ENCODE measurements around the gene NAAA.
"Not testable (repeated sequence)": the region's sequence is repeated elsewhere in the genome, so short reads cannot be mapped to it uniquely, and the experiment has no call there.

The NAAA gene

GRCh38 chr4:75940692-75941253, at the start of gene NAAA:
Gene NAAA, minus strand, starts transcription at chr4:75941013. Its CDS starts 64 bp downstream, at chr4:75940949.
- peak; percentile 10 for DNase-seq (ENCODE audit: low spot score)

GRCh38 chr4:75989846-75990528, 49.2 kb upstream of the NAAA start:
- no peak for DNase-seq (ENCODE audit: low spot score)

- DNase-seq (ENCODE audit: low spot score) = no peak
These were observed 44.3 kb upstream of the NAAA start for GRCh38 chr4:75985116-75985515.

- DNase-seq (ENCODE audit: low spot score) = no peak
These were observed 39.8 kb upstream of the NAAA start for GRCh38 chr4:75980576-75980975.

- no peak for DNase-seq (ENCODE audit: low spot score)
These were observed 35.4 kb upstream of the NAAA start for GRCh38 chr4:75976177-75976576.

- no peak for DNase-seq (ENCODE audit: low spot score)
These were observed 33.0 kb upstream of the NAAA start for GRCh38 chr4:75973766-75974165.

GRCh38 chr4:75968084-75968483, 27.3 kb upstream of the NAAA start:
- no peak for DNase-seq (ENCODE audit: low spot score)

- DNase-seq (ENCODE audit: low spot score) = no peak
These were observed 22.7 kb upstream of the NAAA start for GRCh38 chr4:75963558-75963957.

- DNase-seq (ENCODE audit: low spot score) = not testable (repeated sequence)
These were observed 21.3 kb upstream of the NAAA start for GRCh38 chr4:75962072-75962471.

- not testable (repeated sequence) for DNase-seq (ENCODE audit: low spot score)
These were observed 17.7 kb upstream of the NAAA start for GRCh38 chr4:75958546-75958945.

GRCh38 chr4:75954811-75955210, 14.0 kb upstream of the NAAA start:
- DNase-seq (ENCODE audit: low spot score) = not testable (repeated sequence)

GRCh38 chr4:75953509-75953908, 12.7 kb upstream of the NAAA start:
- no peak for DNase-seq (ENCODE audit: low spot score)

- DNase-seq (ENCODE audit: low spot score) = no peak
These were observed 9.5 kb upstream of the NAAA start for GRCh38 chr4:75950213-75950815.

- no peak for DNase-seq (ENCODE audit: low spot score)
These were observed 8.1 kb upstream of the NAAA start for GRCh38 chr4:75948822-75949444.

GRCh38 chr4:75939890-75940691, 722 bp downstream of the NAAA start:
- no peak for DNase-seq (ENCODE audit: low spot score)

GRCh38 chr4:75935628-75936027, 5.2 kb downstream of the NAAA start:
- no peak for DNase-seq (ENCODE audit: low spot score)

- no peak for DNase-seq (ENCODE audit: low spot score)
These were observed 10.7 kb downstream of the NAAA start for GRCh38 chr4:75930152-75930551.

- DNase-seq (ENCODE audit: low spot score) = not testable (repeated sequence)
These were observed 15.9 kb downstream of the NAAA start for GRCh38 chr4:75924916-75925315.

- no peak for DNase-seq (ENCODE audit: low spot score)
These were observed 16.4 kb downstream of the NAAA start for GRCh38 chr4:75924309-75924827.

- DNase-seq (ENCODE audit: low spot score) = no peak
These were observed 18.2 kb downstream of the NAAA start for GRCh38 chr4:75922588-75922987.

- no peak for DNase-seq (ENCODE audit: low spot score)
These were observed 18.9 kb downstream of the NAAA start for GRCh38 chr4:75921910-75922309.

- DNase-seq (ENCODE audit: low spot score) = no peak
These were observed 20.5 kb downstream of the NAAA start for GRCh38 chr4:75920327-75920726.

Data from hematopoietic multipotent progenitor cell treated with erythropoietin and hydrocortisone succinate and interleukin-3 and kit ligand, for 15 days (in vitro differentiated cells).